Common myeloid progenitor, CD34-positive (primary cell): Measurements from ENCODE around the gene SLC6A13.

Source experiments
- CTCF ChIA-PET: fragments of 350-600 bp; sonication (Branson Sonifier 250); formaldehyde crosslinking; loops from one replicate; lab custom pipeline; 2021; ENCODE audit warnings: antibody characterized with exemption; lab: Charles Lee
- POLR2A ChIA-PET: fragments of 350-600 bp; sonication (Branson Sonifier 250); formaldehyde crosslinking; loops from one replicate; lab custom pipeline; 2021; ENCODE audit warnings: antibody characterized with exemption; lab: Charles Lee
- DNase-seq, 3 donors: peaks; one replicate each; pipeline versions ENCODE4 v3.0.0 to v3.0.0-alpha.2; 2013
- H3K27ac ChIP-seq, 2 experiments: 1 replicate in 1 of 2; 2 replicates in 1 of 2; pipeline ENCODE4 v1.7.0; 2013; ENCODE audit warnings: inconsistent platforms in 2 of 2, low read length in 2 of 2, mild to moderate bottlenecking in 2 of 2, low read depth in 1 of 2, moderate library complexity in 1 of 2; ENCODE audit not compliant: severe bottlenecking in 2 of 2, insufficient read depth in 1 of 2, poor library complexity in 1 of 2
- H3K27me3 ChIP-seq, 5 experiments: replicated peaks in 2 of 5; 1 replicate in 3 of 5; 2 replicates in 2 of 5; pipeline versions ENCODE4 v1.6.1 to v1.7.0; 2013; ENCODE audit warnings: low read length in 4 of 5, mild to moderate bottlenecking in 2 of 5, moderate library complexity in 2 of 5, inconsistent platforms in 1 of 5; ENCODE audit not compliant: insufficient read depth in 5 of 5, control insufficient read depth in 4 of 5
- H3K36me3 ChIP-seq, 4 experiments: 1 replicate in 2 of 4; 2 replicates in 2 of 4; pipeline versions ENCODE4 v1.6.1 to v1.7.0; 2013; ENCODE audit warnings: low read length in 3 of 4, control low read depth in 1 of 4, mild to moderate bottlenecking in 1 of 4; ENCODE audit not compliant: control insufficient read depth in 4 of 4, insufficient read depth in 4 of 4
- H3K4me1 ChIP-seq, 4 experiments: 1 replicate in 3 of 4; 2 replicates in 1 of 4; pipeline versions ENCODE4 v1.6.1 to v1.7.1; 2013; ENCODE audit warnings: low read length in 3 of 4, mild to moderate bottlenecking in 3 of 4, control low read depth in 1 of 4, inconsistent platforms in 1 of 4, moderate library complexity in 1 of 4; ENCODE audit not compliant: control insufficient read depth in 4 of 4, insufficient read depth in 4 of 4; ENCODE audit errors: control extremely low read depth in 1 of 4
- H3K4me3 ChIP-seq, 7 experiments: 1 replicate in 4 of 7; 2 replicates in 3 of 7; pipeline versions ENCODE4 v1.5.1 to v1.7.0; 2013; ENCODE audit warnings: mild to moderate bottlenecking in 7 of 7, low read length in 6 of 7, moderate library complexity in 6 of 7, inconsistent platforms in 2 of 7, low read depth in 2 of 7, control low read depth in 1 of 7; ENCODE audit not compliant: insufficient read depth in 4 of 7, control insufficient read depth in 1 of 7; ENCODE audit errors: extremely low read depth in 1 of 7
- H3K9me3 ChIP-seq, 5 experiments: 1 replicate in 4 of 5; 2 replicates in 1 of 5; pipeline versions ENCODE4 v1.6.1 to v1.7.1; 2013; ENCODE audit warnings: low read length in 4 of 5, mild to moderate bottlenecking in 2 of 5, inconsistent platforms in 1 of 5, low read depth in 1 of 5, moderate library complexity in 1 of 5; ENCODE audit not compliant: control insufficient read depth in 4 of 5, insufficient read depth in 2 of 5; ENCODE audit errors: control extremely low read depth in 1 of 5
- WGBS: methylation state at CpG from one replicate; pipeline ENCODE4 v1.1.5; 2013; ENCODE audit not compliant: insufficient coverage; 5-methylcytosine and 5-hydroxymethylcytosine counted together

Gene SLC6A13

DNA sequence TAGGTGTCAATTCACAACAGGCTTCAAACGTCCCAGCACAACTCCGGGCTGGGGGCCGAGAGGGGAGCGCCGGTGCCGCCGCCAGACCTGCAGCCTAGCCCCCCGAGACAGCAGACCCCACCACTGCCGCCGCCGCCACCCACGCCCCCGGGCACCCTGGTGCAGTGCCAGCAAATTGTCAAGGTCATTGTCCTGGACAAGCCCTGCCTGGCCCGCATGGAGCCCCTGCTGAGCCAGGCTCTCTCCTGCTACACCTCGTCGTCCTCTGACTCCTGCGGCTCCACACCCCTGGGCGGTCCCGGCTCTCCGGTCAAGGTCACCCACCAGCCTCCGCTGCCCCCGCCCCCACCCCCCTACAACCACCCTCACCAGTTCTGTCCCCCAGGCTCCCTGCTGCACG lies 88.0 kb downstream of the SLC6A13 start:
- H3K9me3 ChIP-seq = no peaks in the 10 kb centered on the region
- peaks cover 0 to 72% (median 40%) of the 10 kb centered on the region in 4 experiments for H3K4me1 ChIP-seq
- ChIA-PET POLR2A (no interaction called here), CTCF (no interaction called here)
- no peaks in the 10 kb centered on the region for H3K27me3 ChIP-seq
- no peak for DNase-seq
- WGBS = 98% methylated on average over 21 of the region's 23 CpGs
- H3K27ac ChIP-seq = no peak overlapping the region
- H3K4me3 ChIP-seq = no peak overlapping the region
- H3K36me3 ChIP-seq = no peaks in the 10 kb centered on the region

DNA sequence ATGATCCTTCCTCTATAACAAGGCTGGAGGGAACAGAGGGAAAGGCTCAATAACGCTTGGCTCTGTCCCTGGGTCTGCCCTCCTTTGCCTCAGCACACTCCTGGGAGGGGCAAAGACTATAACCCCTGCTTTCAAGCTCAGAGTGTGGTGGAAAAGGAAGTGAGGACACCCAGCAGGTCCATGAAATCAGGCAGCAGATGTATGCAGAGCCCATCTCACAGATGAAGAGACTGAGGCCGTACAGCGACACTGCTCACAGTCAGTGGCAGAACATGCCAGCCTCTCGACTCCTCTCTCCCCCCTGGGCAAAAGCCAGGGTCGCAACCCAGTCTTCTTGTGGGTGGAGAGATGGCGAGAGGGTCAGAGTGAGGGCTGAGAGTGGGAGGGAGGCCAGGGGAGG lies 88.5 kb downstream of the SLC6A13 start:
- no peak for DNase-seq
- POLR2A ChIA-PET = no interaction called here
- Histone ChIP-seq H3K4me1 (peaks cover 0 to 72% (median 41%) of the 10 kb centered on the region in 4 experiments), H3K9me3 (no peaks in the 10 kb centered on the region), H3K4me3 (no peak overlapping the region), H3K36me3 (no peaks in the 10 kb centered on the region), H3K27me3 (no peaks in the 10 kb centered on the region), H3K27ac (no peak overlapping the region)
- WGBS = 97% methylated on average over 4 of the region's 6 CpGs
- CTCF ChIA-PET = interaction anchor here (7.4 kb wide), 1 partner anchor 13 kb away, joined by 94 read pairs; no protein-coding TSS in a partner anchor

DNA sequence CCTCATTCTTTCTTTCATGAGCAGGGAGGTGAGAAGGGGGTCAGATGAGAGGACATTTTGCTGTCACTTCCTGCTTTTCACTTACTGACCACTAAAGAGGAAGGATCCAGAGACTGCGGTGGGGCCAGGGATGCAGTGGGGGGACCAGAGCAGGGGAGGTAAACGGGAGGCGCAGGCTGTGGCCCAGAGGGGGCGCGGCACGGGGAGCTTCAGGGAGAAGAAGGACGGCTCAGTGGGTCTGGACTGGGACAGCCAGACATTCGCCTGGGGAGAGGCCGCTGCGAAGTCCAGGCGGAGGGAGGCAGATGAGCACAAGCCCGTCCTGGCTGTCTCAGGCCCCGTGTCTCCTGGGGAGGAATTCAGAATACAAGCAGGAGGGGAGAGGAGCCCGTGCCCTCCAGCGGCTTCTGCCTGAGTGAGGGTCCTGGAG lies 89.9 kb downstream of the SLC6A13 start:
- peak in 2 of 3 donors; percentile 64 to 69 for DNase-seq
- H3K27me3 ChIP-seq = no peaks in the 10 kb centered on the region

DNA sequence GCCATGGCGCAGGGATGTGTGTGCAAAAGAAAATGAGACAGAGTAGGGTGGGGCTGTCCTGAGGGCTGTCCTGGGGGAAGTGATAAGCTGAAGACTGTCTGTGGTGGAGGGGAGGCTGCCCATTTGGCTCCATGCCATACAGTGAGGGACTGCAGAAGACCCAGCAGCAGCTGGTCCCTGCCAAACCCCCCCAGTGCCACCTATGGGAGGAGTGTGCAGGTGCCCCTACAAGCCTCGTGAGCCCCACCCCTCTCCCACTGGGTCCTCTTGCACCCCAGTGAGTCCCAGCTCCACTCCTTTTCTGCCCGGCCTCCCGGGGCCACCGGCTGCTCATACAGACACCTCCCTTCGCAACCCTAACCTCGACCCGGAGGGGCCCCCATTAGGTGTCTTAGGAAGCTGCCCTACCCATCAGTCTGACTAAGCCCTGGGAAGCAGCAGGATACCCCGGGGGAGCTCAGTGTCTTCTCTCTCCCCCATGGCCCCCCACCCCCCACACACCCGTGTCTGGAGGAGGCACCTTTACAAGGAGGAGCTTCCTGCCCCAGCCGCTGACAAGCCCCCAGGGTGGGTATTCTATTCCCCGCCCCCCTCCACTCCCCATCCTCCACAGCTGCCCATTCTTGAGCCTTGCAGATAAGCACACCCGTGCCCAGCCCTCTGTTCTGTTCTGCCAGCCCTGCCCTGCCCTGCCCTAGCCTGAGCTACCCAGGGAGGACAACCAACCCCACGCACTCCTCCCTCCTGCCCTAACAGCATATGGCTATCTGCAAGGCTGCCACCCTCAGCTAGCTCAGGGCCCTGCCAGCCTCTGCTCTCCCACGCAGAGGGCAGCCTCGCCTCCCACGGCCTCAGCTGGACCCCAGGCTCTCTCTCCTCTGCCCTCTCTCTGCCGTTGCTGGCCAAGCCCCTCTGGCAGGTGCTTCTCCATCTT lies 90.6 kb downstream of the SLC6A13 start:
- peak; percentile 34 to 78 (median 69) for DNase-seq
- Histone ChIP-seq H3K36me3 (no peaks in the 10 kb centered on the region), H3K27ac (no peak overlapping the region), H3K27me3 (no peaks in the 10 kb centered on the region), H3K4me1 (peaks cover 0 to 81% (median 54%) of the 10 kb centered on the region in 4 experiments), H3K9me3 (no peaks in the 10 kb centered on the region), H3K4me3 (peak overlapping the region in 1 of 7 experiments; percentile 6)
- ChIA-PET CTCF (interaction anchor here (0.8 to 7.4 kb wide), 8 partner anchors 8 to 62 kb away, joined by 3 to 94 read pairs (median 4); no protein-coding TSS in a partner anchor), POLR2A (interaction anchor here (0.9 to 1.9 kb wide), 5 partner anchors 8 to 60 kb away, joined by 3 to 8 read pairs (median 3); no protein-coding TSS in a partner anchor)
- 53% methylated on average over 8 of the region's 18 CpGs for WGBS

More for the DNA sequence above, 89.9 kb downstream of the SLC6A13 start:
- peaks cover 0 to 77% (median 53%) of the 10 kb centered on the region in 4 experiments for H3K4me1 ChIP-seq
- WGBS = 65% methylated on average over 15 of the region's 15 CpGs
- ChIA-PET CTCF (interaction anchor here (1.1 to 7.4 kb wide), 7 partner anchors 8 to 62 kb away, joined by 3 to 94 read pairs (median 5); no protein-coding TSS in a partner anchor), POLR2A (interaction anchor here (0.9 to 1.9 kb wide), 4 partner anchors 8 to 47 kb away, joined by 3 to 8 read pairs (median 4); no protein-coding TSS in a partner anchor)
- H3K4me3 ChIP-seq = peak overlapping the region in 1 of 7 experiments; percentile 16
- no peaks in the 10 kb centered on the region for H3K36me3 ChIP-seq
- no peak overlapping the region for H3K27ac ChIP-seq
- no peaks in the 10 kb centered on the region for H3K9me3 ChIP-seq

DNA sequence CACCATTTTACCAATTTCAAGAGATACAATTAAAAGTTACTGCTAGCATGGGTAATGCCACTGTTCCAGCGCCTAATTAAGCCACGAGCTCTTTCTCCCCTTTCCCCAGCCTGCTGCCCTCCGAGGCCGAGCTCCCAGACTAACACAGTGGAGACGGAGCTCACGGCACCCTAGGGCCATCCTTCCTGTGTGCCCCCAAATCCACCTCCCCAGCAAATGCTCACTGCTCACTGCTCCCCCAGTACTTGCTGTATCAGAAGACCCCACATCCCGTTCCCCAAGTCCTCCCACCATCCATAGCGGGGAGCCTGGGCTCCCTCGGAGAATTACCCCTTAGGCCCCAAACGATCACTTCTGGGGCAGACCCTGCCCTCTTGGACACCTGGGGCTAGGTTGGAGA lies 91.4 kb downstream of the SLC6A13 start:
- Histone ChIP-seq H3K4me1 (peaks cover 0 to 81% (median 54%) of the 10 kb centered on the region in 4 experiments), H3K27me3 (no peaks in the 10 kb centered on the region), H3K9me3 (no peaks in the 10 kb centered on the region), H3K4me3 (no peak overlapping the region), H3K27ac (no peak overlapping the region), H3K36me3 (no peaks in the 10 kb centered on the region)
- ChIA-PET POLR2A (interaction anchor here (0.9 to 1.9 kb wide), 3 partner anchors 9 to 59 kb away, joined by 3 to 8 read pairs (median 3); no protein-coding TSS in a partner anchor), CTCF (interaction anchor here (0.8 to 7.4 kb wide), 9 partner anchors 8 to 49 kb away, joined by 3 to 94 read pairs (median 4); no protein-coding TSS in a partner anchor)
- WGBS = 100% methylated on average over 1 of the region's 10 CpGs
- DNase-seq = no peak
